Measurements from ENCODE around the gene NCLN.
A peak's percentile ranks its signal among the peaks of the same experiment; 100 is the strongest.
"Not testable (repeated sequence)": the region's sequence is repeated elsewhere in the genome, so short reads cannot be mapped to it uniquely, and the experiment has no call there.

The NCLN gene

DNA sequence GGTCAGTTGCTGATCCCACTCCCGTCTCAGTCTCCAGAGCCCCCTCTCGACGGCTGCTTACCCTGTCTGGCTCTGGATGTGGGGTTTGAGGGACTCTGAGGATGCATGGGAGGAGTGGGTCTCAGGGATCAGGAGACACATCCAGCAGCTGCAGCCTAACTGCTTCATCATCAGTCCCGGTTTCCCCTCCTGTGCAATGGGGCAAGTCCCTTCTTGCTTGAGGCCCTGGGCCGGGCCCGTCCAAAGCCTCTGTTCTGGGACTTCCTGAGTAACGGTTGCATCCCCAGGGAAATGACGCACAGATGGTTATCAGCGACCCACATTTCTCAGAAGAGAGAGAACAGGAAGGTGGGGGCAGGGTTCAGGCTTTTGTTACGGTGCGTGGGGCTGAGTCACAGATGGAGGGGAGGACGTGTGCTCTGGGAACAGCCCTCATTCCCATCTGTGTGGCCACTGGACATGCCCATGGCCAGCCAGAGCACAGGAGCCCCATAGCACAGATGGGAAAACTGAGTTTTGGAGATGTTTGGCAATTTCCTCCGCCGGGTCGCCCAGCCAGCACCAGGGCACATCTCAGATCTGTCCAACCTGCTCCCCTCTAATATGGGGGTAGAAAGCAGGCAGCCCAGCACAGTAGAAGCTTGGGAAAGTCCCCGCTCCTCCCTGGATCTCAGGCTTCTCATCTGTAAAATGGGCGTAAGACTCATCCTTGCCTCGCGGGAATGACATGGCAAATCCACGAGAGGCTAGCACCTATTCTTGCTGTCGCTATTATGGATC is 30.6 kb upstream of the NCLN start:
- DNase-seq (ENCODE audit: low read depth): peak; percentile 65

DNA sequence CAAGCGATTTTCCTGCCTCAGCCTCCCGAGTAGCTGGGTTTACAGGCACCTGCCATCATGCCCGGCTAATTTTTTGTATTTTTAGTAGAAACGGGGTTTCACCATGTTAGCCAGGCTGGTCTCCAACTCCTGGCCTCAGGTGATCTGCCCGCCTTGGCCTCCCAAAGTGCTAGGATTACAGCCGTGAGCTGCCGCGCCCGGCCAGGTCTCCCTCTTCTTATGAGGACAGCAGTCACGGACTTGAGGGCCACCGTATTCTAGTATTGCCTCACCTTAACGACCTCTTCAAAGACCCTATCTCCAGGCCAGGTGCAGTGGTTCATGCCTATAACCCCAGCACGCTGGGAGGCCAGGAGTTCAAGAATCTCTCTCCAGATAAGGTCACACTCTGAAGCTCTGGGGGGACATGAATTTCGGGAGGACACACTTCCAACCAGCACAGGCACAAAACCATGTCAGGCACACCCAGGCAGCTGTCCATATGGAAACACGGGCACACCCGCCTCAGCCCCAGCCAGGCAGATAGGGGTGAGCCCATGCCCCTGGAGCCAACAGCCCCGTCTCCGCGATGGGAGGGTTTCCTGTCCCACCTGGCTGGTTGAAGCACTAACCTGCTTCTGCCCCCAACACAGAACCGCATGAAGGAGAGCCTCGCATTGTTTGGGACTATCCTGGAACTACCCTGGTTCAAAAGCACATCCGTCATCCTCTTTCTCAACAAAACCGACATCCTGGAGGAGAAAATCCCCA is 28.5 kb upstream of the NCLN start:
- no peak for DNase-seq (ENCODE audit: low read depth)

GRCh38 chr19:3159565-3159964 is 26.2 kb upstream of the NCLN start:
- DNase-seq (ENCODE audit: low read depth): no peak

DNA sequence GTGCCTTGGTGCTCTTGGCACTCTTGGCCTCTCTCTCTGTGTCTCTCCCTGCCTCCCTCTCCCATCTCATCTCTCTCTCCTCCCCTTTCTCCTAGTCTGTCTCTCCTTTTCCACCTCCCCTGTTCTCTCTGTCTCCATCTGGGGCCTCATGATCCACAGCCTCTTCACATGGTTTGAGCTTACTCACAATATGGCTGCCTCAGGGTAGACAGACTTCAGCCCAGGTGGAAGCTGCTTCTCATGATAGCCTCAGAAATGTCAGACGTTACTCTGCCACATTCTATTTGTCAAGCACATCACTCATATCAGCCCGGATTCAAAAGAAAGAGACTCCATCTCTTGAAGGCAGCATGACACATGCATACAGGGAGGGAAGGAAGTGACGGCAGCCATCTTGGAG is 25.5 kb upstream of the NCLN start:
- DNase-seq (ENCODE audit: low read depth): no peak

DNA sequence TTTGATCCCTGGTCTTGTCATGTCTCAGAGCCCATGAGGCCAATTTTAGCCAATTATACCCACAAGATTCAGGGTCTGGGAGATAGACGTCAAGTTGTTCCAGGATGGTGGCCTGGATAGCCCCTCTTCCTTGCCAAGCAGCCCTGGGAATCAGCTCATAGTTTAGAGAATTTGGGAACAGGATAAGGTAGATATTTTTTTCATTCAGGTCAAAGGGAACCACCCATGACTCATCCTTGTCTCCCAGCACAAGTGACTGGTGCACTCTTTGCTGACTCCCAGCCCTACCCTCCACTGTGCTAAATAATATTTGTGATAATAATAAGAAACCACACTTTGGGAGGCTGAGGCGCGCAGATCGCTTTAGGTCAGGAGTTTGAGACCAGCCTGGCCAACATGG is 24.3 kb upstream of the NCLN start:
- DNase-seq (ENCODE audit: low read depth): no peak

GRCh38 chr19:3162418-3163229 is 23.1 kb upstream of the NCLN start:
- DNase-seq (ENCODE audit: low read depth): no peak

DNA sequence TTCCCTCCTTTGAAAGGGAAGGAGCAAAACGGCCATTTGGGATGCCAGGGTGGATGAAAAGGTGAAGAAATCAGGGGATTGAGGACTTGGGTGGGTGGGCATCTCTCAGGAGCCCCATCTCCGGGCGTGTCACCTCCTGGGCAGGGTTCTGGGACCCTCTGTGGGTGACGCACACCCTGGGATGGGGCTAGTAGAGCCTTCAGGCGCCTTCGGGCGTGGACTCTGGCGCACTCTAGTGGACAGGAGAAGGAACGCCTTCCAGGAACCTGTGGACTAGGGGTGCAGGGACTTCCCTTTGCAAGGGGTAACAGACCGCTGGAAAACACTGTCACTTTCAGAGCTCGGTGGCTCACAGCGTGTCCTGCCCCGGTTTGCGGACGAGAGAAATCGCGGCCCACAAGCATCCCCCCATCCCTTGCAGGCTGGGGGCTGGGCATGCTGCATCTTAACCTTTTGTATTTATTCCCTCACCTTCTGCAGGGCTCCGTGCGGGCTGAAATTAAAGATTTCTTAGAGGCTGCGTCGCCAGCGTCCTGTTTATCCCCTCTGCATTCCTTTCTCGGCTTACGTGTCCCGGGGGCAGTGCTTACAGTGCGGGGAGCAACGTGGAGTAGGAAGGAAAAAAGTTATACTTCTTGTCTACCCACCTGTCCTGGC is 22.4 kb upstream of the NCLN start:
- peak; percentile 60 for DNase-seq (ENCODE audit: low read depth)

DNA sequence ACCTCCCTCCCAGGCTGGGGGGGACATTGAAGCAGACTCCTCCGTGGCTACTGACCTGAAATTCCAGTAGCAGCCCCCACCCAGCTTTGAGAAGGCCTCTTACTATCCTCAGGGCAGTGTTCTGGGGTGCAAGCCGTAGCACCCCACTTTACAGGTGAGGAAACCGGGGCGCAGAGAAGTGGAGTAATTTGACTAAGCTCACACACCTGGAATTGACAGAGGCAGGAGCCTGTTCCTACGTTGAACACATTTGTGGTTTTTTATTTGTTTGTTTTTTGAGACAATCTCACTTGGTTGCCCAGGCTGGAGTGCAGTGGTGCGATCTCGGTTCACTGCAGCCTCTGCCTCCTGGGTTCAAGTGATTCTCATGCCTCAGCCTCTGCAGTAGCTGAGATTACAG is 21.8 kb upstream of the NCLN start:
- no peak for DNase-seq (ENCODE audit: low read depth)

DNA sequence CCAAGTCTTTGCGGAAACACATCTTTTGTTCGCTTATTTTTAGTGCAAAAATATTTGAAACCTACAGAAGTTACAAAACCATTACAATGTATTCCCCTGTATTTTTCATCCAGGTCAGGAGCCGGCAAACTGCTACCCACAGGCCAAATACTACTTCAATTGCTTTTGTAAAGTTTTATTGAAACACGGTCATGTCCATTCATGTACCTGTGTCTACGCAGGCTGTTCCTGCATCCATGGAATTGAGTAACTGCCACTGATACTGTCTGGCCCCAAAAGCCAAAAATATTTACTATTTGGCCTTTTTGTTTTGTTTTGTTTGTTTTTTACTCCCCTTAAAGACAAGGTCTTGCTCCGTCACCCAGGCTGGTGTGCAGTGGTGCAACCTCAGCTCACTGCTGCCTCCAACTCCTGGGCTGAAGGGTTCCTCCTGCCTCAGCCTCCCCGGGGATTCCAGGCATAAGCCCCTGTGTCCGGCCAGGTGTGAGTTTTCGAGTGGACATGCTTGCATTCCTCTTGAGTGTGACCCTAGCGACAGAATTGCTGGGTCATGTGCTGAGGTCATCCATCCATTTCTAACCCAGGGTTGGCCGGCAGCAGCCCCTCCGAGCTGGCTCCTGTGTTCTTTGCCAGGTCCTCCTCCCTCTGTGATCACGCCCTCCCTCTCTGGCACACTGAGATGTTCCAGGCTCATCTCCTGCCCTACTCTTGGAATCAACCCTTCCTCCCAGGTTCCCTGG is 18.0 kb upstream of the NCLN start:
- no peak for DNase-seq (ENCODE audit: low read depth)

DNA sequence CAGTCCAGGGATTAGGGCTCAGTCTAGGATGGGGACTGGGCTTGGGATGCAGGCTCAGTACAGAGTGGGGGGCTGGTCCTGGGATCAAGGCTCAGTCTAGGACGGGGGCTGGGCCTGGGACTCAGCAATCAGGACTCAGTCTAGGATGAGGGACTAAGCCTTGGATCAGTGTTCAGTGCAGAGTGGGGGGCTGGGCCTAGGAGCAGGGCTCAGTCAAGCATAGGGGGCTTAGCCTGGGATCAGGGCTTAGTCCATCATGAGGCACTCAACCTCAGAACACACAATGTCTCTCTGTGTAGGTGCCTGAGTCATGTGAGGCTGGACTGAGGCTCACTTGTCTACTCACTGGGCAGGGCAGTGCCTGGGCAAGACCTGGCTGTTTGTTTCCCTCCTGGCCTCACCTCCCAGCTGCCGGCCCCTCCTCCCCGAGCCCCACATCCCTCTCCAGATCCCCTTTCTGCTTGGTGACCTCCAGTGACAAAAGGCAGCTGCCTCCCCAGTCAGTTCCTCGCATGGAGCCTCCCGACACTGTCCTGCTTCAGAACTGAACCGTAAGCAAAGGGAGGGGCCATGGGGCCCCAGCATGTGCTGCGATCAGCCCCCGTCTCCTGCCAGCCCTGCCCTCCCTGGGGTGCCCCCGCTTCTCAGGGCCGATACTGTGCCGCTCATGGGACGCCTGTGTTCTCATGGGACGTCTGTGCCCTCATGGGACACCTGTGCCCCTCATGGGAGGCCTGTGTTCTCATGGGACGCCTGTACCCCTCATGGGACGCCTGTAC is 13.6 kb upstream of the NCLN start:
- no peak for DNase-seq (ENCODE audit: low read depth)

DNA sequence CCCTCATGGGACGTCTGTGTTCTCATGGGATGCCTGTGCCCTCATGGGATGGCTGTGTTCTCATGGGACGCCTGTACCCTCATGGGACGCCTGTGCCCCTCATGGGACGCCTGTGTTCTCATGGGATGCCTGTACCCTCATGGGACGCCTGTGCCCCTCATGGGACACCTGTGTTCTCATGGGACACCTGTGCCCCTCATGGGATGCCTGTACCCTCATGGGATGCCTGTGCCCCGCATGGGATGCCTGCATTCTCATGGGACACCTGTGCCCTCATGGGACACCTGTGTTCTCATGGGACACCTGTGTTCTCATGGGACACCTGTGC is 13.1 kb upstream of the NCLN start:
- DNase-seq (ENCODE audit: low read depth): not testable (repeated sequence)

DNA sequence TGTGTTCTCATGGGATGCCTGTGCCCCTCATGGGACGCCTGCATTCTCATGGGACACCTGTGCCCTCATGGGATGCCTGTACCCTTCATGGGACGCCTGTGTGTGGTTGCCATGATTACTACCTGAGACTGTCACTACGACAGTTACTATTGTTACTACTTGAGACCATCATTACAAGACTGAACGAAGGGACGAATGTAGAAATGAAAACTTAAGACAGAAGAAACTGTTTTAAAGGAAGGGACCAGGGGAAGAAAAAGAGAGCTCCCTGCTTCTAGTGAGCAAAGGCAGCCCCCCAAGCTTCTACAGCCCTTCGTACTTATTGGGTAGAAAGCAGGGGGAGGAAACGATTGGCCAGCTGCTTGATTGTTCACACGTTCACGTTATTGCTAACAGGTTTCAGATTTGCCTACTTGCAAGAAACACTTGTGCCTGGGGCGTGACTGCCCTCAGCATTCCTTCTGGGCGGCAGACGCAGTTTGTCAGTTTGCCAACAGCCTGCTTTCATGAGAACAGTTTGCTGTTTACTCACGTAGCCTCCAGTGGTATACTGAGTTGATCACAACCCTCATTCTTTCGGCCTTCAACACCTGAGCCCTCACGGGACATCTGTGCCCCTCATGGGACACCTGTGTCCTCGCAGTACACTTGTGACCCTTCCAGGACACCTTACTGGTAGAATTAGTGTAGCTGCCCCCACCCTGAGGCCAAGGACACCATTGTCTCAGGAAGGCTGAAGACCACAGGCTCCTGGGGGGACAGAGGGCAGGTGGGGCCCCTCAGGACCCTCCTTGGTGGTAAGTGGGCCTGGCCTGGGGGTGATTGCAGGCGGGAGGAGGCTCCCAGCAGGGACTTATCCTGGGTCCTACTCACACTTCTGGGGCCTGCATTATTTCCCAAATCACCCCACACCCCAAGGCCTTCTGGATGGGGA is 9.7 kb upstream of the NCLN start:
- DNase-seq (ENCODE audit: low read depth): no peak

DNA sequence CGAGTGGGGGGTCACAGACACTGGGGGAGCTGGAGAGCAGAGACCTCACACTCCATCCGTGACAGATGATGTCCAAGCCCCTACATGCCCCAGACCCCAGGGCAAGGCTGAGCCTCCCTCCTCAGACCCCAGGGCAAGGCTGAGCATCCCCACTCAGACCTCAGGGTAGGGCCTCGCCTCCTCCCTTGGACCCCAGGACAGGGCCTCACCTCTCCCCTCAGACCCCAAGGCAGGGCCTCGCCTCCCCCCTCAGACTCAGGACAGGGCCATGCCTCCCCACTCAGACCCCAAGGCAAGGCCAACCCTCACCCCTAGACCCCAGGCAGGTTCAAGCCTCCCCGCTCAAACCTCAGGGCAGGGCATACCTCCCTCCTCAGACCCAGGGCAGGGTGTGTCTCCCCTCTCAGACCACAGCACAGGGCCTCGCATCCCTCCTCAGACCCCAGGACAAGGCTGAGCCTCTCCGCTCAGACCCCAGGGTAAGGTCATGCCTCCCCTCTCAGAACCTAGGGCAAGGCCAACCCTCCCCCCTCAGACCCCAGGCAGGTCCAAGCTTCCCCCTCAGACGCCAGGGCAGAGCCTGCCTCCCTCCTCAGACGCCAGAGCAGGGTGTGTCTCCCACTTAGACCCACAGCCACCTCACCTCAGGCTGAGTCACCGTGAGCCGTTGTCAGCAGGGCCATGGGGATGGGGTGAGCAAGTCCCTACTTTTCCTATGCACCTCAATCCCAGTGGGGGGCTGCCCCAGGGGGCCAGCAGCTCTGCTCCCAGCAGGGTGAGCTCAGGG is 8.8 kb upstream of the NCLN start:
- DNase-seq (ENCODE audit: low read depth): peak; percentile 69

DNA sequence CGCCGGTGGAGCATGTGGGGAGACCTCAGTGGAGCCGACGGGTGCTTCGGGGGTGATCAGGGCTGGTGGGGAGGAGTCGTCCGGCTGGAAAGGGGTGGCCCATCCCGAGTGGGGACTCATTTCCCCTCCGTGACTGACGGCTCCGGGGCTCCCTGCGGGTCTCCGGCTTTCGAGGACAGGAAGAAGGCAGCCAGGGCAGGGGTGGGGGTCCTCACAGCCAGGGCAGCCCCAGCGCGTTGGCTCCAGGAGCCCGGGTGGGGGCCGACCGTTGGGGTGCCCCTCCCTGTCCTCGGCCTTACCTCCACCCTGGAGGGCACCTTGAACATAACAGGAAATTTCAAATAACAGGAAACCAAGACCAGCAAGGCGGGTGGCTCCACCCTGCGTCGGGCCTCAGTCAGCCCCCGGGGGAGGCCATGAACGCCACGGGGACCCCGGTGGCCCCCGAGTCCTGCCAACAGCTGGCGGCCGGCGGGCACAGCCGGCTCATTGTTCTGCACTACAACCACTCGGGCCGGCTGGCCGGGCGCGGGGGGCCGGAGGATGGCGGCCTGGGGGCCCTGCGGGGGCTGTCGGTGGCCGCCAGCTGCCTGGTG is 7.3 kb upstream of the NCLN start, which contains the start of gene S1PR4:
Gene S1PR4, plus strand, starts transcription at position 393 of the 596 bp plus-strand sequence. Its CDS starts 24 bp downstream, at position 417.
- peak; percentile 68 for DNase-seq (ENCODE audit: low read depth)

DNA sequence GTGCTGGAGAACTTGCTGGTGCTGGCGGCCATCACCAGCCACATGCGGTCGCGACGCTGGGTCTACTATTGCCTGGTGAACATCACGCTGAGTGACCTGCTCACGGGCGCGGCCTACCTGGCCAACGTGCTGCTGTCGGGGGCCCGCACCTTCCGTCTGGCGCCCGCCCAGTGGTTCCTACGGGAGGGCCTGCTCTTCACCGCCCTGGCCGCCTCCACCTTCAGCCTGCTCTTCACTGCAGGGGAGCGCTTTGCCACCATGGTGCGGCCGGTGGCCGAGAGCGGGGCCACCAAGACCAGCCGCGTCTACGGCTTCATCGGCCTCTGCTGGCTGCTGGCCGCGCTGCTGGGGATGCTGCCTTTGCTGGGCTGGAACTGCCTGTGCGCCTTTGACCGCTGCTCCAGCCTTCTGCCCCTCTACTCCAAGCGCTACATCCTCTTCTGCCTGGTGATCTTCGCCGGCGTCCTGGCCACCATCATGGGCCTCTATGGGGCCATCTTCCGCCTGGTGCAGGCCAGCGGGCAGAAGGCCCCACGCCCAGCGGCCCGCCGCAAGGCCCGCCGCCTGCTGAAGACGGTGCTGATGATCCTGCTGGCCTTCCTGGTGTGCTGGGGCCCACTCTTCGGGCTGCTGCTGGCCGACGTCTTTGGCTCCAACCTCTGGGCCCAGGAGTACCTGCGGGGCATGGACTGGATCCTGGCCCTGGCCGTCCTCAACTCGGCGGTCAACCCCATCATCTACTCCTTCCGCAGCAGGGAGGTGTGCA is 6.6 kb upstream of the NCLN start:
- no peak for DNase-seq (ENCODE audit: low read depth)

DNA sequence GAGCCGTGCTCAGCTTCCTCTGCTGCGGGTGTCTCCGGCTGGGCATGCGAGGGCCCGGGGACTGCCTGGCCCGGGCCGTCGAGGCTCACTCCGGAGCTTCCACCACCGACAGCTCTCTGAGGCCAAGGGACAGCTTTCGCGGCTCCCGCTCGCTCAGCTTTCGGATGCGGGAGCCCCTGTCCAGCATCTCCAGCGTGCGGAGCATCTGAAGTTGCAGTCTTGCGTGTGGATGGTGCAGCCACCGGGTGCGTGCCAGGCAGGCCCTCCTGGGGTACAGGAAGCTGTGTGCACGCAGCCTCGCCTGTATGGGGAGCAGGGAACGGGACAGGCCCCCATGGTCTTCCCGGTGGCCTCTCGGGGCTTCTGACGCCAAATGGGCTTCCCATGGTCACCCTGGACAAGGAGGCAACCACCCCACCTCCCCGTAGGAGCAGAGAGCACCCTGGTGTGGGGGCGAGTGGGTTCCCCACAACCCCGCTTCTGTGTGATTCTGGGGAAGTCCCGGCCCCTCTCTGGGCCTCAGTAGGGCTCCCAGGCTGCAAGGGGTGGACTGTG is 5.9 kb upstream of the NCLN start:
- no peak for DNase-seq (ENCODE audit: low read depth)
